Thoracic aorta (tissue), 2 donors: Measurements from ENCODE around the gene FAT1. TPM values are rescaled to one million over a fixed set of nuclear protein-coding genes. Genes with fewer than 3 reads are reported as not detected.
"Not testable (repeated sequence)": the region's sequence is repeated elsewhere in the genome, so short reads cannot be mapped to it uniquely, and the experiment has no call there.

ENCODE experiments used
- ATAC-seq: fragments of 150-250 bp; one replicate; pipeline ENCODE4 v1.8.0; 2017; ENCODE audit warnings: low read depth; ENCODE audit not compliant: insufficient number of reproducible peaks, low FRiP score
- DNase-seq: peaks from one replicate; pipeline ENCODE4 v3.0.0-alpha.2; 2020; ENCODE audit warnings: low spot score
- H3K27ac ChIP-seq, 2 donors: fragments of 200-600 bp; sonication (generic); 1 replicate in 1 of 2; 2 replicates in 1 of 2; pipeline ENCODE4 v1.5.1; 2016; ENCODE audit warnings: mild to moderate bottlenecking in 2 of 2, moderate library complexity in 2 of 2
- H3K27me3 ChIP-seq: fragments of 200-600 bp; sonication (generic); replicated peaks from 2 replicates; pipeline ENCODE4 v1.6.0; 2016; ENCODE audit warnings: mild to moderate bottlenecking; ENCODE audit not compliant: insufficient read depth
- H3K36me3 ChIP-seq: fragments of 200-600 bp; sonication (generic); one replicate; pipeline ENCODE4 v1.5.1; 2016
- H3K4me1 ChIP-seq, 2 donors: fragments of 200-600 bp; sonication (generic); 1 replicate in 1 of 2; 2 replicates in 1 of 2; pipeline versions ENCODE4 v1.5.1 to v1.6.0; 2016; ENCODE audit warnings: low read depth in 2 of 2, mild to moderate bottlenecking in 1 of 2; ENCODE audit not compliant: control insufficient read depth in 1 of 2
- H3K4me3 ChIP-seq: fragments of 200-600 bp; sonication (generic); 2 replicates; pipeline ENCODE4 v1.5.1; 2016; ENCODE audit warnings: mild to moderate bottlenecking
- H3K9me3 ChIP-seq: fragments of 200-600 bp; sonication (generic); 2 replicates; pipeline ENCODE4 v1.5.1; 2016
- CTCF ChIP-seq: fragments of 200-600 bp; sonication (generic); IDR thresholded peaks from one replicate; pipeline ENCODE4 v1.5.1; 2019; ENCODE audit warnings: antibody characterized with exemption
- total RNA-seq, 2 donors: library from RNA; depleted of rRNA; stranded (reverse); fragments of >200 nt; gene quantifications; one replicate each; pipeline versions ENCODE4 v1.1.0 to v1.2.3, GENCODE V29; 2016

Gene FAT1
- total RNA-seq, 2 donors from 2014 or later = 106 to 117 TPM

GRCh38 chr4:186757696-186758355 is 34.2 kb upstream of the FAT1 start:
- Histone ChIP-seq H3K27ac (no peak overlapping the region), H3K27me3 (no peaks in the 10 kb centered on the region), H3K9me3 (no peaks in the 10 kb centered on the region), H3K36me3 (no peaks in the 10 kb centered on the region), H3K4me1 (no peaks in the 10 kb centered on the region), H3K4me3 (no peak overlapping the region)
- ATAC-seq (no peak), DNase-seq (no peak)
- TF ChIP-seq CTCF = no peak

- not testable (repeated sequence) for H3K27me3 ChIP-seq, H3K4me1 ChIP-seq, H3K27ac ChIP-seq, H3K4me3 ChIP-seq, H3K9me3 ChIP-seq, ATAC-seq, H3K36me3 ChIP-seq, DNase-seq
Measured at GRCh38 chr4:186756550-186756949, 32.9 kb upstream of the FAT1 start.

- ATAC-seq = no peak
- Histone ChIP-seq H3K36me3 (no peaks in the 10 kb centered on the region), H3K4me3 (no peak overlapping the region)
Measured at GRCh38 chr4:186755550-186756519, 32.2 kb upstream of the FAT1 start.

GRCh38 chr4:186754976-186755375 is 31.3 kb upstream of the FAT1 start:
- H3K27ac ChIP-seq = no peak overlapping the region
- no peaks in the 10 kb centered on the region for H3K9me3 ChIP-seq
- H3K4me3 ChIP-seq = no peak overlapping the region
- no peaks in the 10 kb centered on the region for H3K36me3 ChIP-seq
- TF ChIP-seq CTCF = no peak
- H3K4me1 ChIP-seq = no peaks in the 10 kb centered on the region
- H3K27me3 ChIP-seq = no peaks in the 10 kb centered on the region
- ATAC-seq (no peak), DNase-seq (no peak)

More at GRCh38 chr4:186755550-186756519, 32.2 kb upstream of the FAT1 start:
- Histone ChIP-seq H3K9me3 (no peaks in the 10 kb centered on the region), H3K27ac (no peak overlapping the region), H3K4me1 (no peaks in the 10 kb centered on the region), H3K27me3 (no peaks in the 10 kb centered on the region)
- DNase-seq = no peak
- TF ChIP-seq CTCF = no peak

GRCh38 chr4:186752325-186752724 is 28.7 kb upstream of the FAT1 start:
- TF ChIP-seq CTCF = no peak
- no peak overlapping the region for H3K27ac ChIP-seq
- ATAC-seq = no peak

More at GRCh38 chr4:186752325-186752724, 28.7 kb upstream of the FAT1 start:
- no peaks in the 10 kb centered on the region for H3K27me3 ChIP-seq
- DNase-seq = no peak
- H3K4me3 ChIP-seq = no peak overlapping the region
- no peaks in the 10 kb centered on the region for H3K9me3 ChIP-seq
- H3K36me3 ChIP-seq = no peaks in the 10 kb centered on the region
- H3K4me1 ChIP-seq = no peaks in the 10 kb centered on the region
